SK-N-SH (cell line): Measurements from ENCODE around the gene NLK. TPM values are rescaled to one million over a fixed set of nuclear protein-coding genes. Genes with fewer than 3 reads are reported as not detected.

Experiments used
- CTCF ChIA-PET: fragments of 300-600, 350-600 bp; formaldehyde crosslinking; extraction: SDS; loops from one replicate; lab custom pipeline; 2021; lab: Yijun Ruan, JAX
- POLR2A ChIA-PET: fragments of 350-600 bp; sonication (Branson Sonifier 250); formaldehyde crosslinking; extraction: SDS; loops from one replicate; lab custom pipeline; 2020; ENCODE audit warnings: antibody characterized with exemption, inconsistent platforms; lab: Yijun Ruan, JAX
- DNase-seq: peaks from one replicate; pipeline ENCODE4 v3.0.0; 2012
- H2AFZ ChIP-seq: fragments of 200-600 bp; sonication (generic); 2 replicates; pipeline ENCODE4 v1.8.1; 2016; ENCODE audit warnings: antibody characterized with exemption, mild to moderate bottlenecking, low read depth
- H3F3A ChIP-seq: fragments of 200-600 bp; sonication (generic); replicated peaks from 2 replicates; pipeline ENCODE3; 2016; ENCODE audit warnings: antibody characterized with exemption, mild to moderate bottlenecking; ENCODE audit not compliant: insufficient read depth
- H3K27ac ChIP-seq, 2 experiments: fragments of 200-500 bp in 1 of 2; fragments of 200-600 bp in 1 of 2; sonication (Bioruptor generic) in 1 of 2; sonication (generic), shearing (Covaris generic) in 1 of 2; 2 replicates each; pipeline versions ENCODE4 v1.5.1 to v1.6.1; 2014 to 2016; ENCODE audit warnings: low read depth in 2 of 2, inconsistent platforms in 1 of 2, low read length in 1 of 2, mild to moderate bottlenecking in 1 of 2, mixed read lengths in 1 of 2
- H3K27me3 ChIP-seq: fragments of 200-600 bp; sonication (generic), shearing (Covaris generic); 2 replicates; pipeline ENCODE4 v1.6.1; 2016; ENCODE audit warnings: mixed run types; ENCODE audit not compliant: insufficient read depth
- H3K36me3 ChIP-seq, 2 experiments: fragments of 200-500 bp in 1 of 2; fragments of 200-600 bp in 1 of 2; sonication (Bioruptor generic) in 1 of 2; sonication (generic) in 1 of 2; replicated peaks in 1 of 2; 2 replicates each; pipeline versions ENCODE3 to v1.5.1; 2014 to 2016; ENCODE audit warnings: low read length in 1 of 2, mild to moderate bottlenecking in 1 of 2; ENCODE audit not compliant: insufficient read depth in 2 of 2, control insufficient read depth in 1 of 2
- H3K4me1 ChIP-seq, 2 experiments: fragments of 200-500 bp in 1 of 2; fragments of 200-600 bp in 1 of 2; sonication (Bioruptor generic) in 1 of 2; sonication (generic), shearing (Covaris generic) in 1 of 2; 2 replicates each; pipeline versions ENCODE4 v1.5.1 to v1.6.1; 2014 to 2016; ENCODE audit warnings: low read depth in 1 of 2, low read length in 1 of 2, mixed run types in 1 of 2; ENCODE audit not compliant: insufficient read depth in 2 of 2, control insufficient read depth in 1 of 2
- H3K4me2 ChIP-seq: fragments of 200-600 bp; sonication (generic), shearing (Covaris generic); 2 replicates; pipeline ENCODE4 v1.6.1; 2017; ENCODE audit warnings: mixed run types
- H3K4me3 ChIP-seq, 2 experiments: fragments of 200-500 bp in 1 of 2; fragments of 200-600 bp in 1 of 2; sonication (Bioruptor generic) in 1 of 2; sonication (generic), shearing (Covaris generic) in 1 of 2; 2 replicates each; pipeline versions ENCODE4 v1.5.1 to v1.8.1; 2014 to 2016; ENCODE audit warnings: low read depth in 2 of 2, inconsistent platforms in 1 of 2, low read length in 1 of 2, mild to moderate bottlenecking in 1 of 2, mixed read lengths in 1 of 2, moderate library complexity in 1 of 2
- H3K79me2 ChIP-seq: fragments of 200-600 bp; sonication (generic); 2 replicates; pipeline ENCODE4 v1.8.1; 2017; ENCODE audit warnings: mild to moderate bottlenecking; ENCODE audit not compliant: insufficient read depth
- H3K9ac ChIP-seq: fragments of 200-600 bp; sonication (generic); 2 replicates; pipeline ENCODE4 v1.6.1; 2017; ENCODE audit warnings: mixed run types
- H3K9me2 ChIP-seq: fragments of 200-600 bp; sonication (generic); 2 replicates; pipeline ENCODE4 v1.6.1; 2017; ENCODE audit warnings: mixed run types
- H3K9me3 ChIP-seq: fragments of 200-600 bp; sonication (generic); 2 replicates; pipeline ENCODE4 v1.6.1; 2017; ENCODE audit warnings: mixed run types, mild to moderate bottlenecking, moderate library complexity
- H4K20me1 ChIP-seq: fragments of 200-600 bp; sonication (generic); 2 replicates; pipeline ENCODE4 v1.6.1; 2017; ENCODE audit warnings: mild to moderate bottlenecking, mixed run types; ENCODE audit not compliant: insufficient read depth
- CTCF ChIP-seq: fragments of 200-600 bp; sonication (generic); IDR thresholded peaks from 2 replicates; pipeline ENCODE4 v1.6.1; 2017; ENCODE audit warnings: antibody characterized with exemption, mild to moderate bottlenecking, moderate library complexity
- EP300 ChIP-seq, 2 experiments: IDR thresholded peaks; 2 replicates each; pipeline versions ENCODE4 v1.4.0 to v1.6.1; 2012; ENCODE audit warnings: borderline replicate concordance in 1 of 2, low read depth in 1 of 2, low read length in 1 of 2
- IRF3 ChIP-seq: fragments of 150-350 bp; IDR thresholded peaks from 2 replicates; pipeline ENCODE4 v1.6.1; 2016; ENCODE audit warnings: mild to moderate bottlenecking, low read depth, low read length
- MEF2A ChIP-seq: IDR thresholded peaks from 2 replicates; pipeline ENCODE4 v1.4.0; 2012; ENCODE audit warnings: low read depth, borderline replicate concordance
- NRF1 ChIP-seq: IDR thresholded peaks from 2 replicates; pipeline ENCODE4 v1.6.1; 2012; ENCODE audit warnings: low read depth, mild to moderate bottlenecking, low read length
- POLR2AphosphoS5 ChIP-seq: IDR thresholded peaks from 2 replicates; pipeline ENCODE4 v1.6.1; 2012; ENCODE audit warnings: low read depth, low read length
- RAD21 ChIP-seq: IDR thresholded peaks from 2 replicates; pipeline ENCODE4 v1.6.1; 2012; ENCODE audit warnings: mild to moderate bottlenecking, low read length
- RCOR1 ChIP-seq: fragments of 150-350 bp; IDR thresholded peaks from 2 replicates; pipeline ENCODE4 v1.6.1; 2017; ENCODE audit warnings: antibody characterized with exemption, low read length
- RFX5 ChIP-seq: IDR thresholded peaks from 2 replicates; pipeline ENCODE4 v1.6.1; 2012; ENCODE audit warnings: mild to moderate bottlenecking, improper control_type of control experiment, low read length
- RXRA ChIP-seq: IDR thresholded peaks from 2 replicates; pipeline ENCODE4 v1.4.0; 2012; ENCODE audit warnings: low read depth, mild to moderate bottlenecking, borderline replicate concordance
- SIN3A ChIP-seq: IDR thresholded peaks from 2 replicates; pipeline ENCODE4 v1.6.1; 2012; ENCODE audit warnings: low read depth, mild to moderate bottlenecking, low read length, moderate library complexity, borderline replicate concordance
- SMC3 ChIP-seq: IDR thresholded peaks from 2 replicates; pipeline ENCODE4 v1.6.1; 2012; ENCODE audit warnings: low read depth, low read length, improper control_type of control experiment
- TCF12 ChIP-seq: IDR thresholded peaks from 2 replicates; pipeline ENCODE4 v1.4.0; 2012
- TEAD4 ChIP-seq: IDR thresholded peaks from 2 replicates; pipeline ENCODE4 v1.4.0; 2012; ENCODE audit warnings: mild to moderate bottlenecking, borderline replicate concordance; ENCODE audit not compliant: insufficient read depth
- USF1 ChIP-seq: IDR thresholded peaks from 2 replicates; pipeline ENCODE4 v1.4.0; 2012; ENCODE audit warnings: low read depth, borderline replicate concordance
- WGBS: methylation state at CpG from one replicate; pipeline ENCODE4 v1.1.6; 2017; ENCODE audit warnings: low lambda C conversion rate; 5-methylcytosine and 5-hydroxymethylcytosine counted together
- polyA plus RNA-seq, 3 experiments: library from polyadenylated mRNA; depleted of rRNA; stranded (reverse); fragments of >200 nt; gene quantifications; 2 replicates each; pipeline ENCODE4 v1.2.3, GENCODE V29; 2012

The NLK gene
- polyA plus RNA-seq, 1 of the 3 experiments (the other 2 are of a cell fraction), result 12.3 TPM

- no peaks in the 10 kb centered on the region for H3K27me3 ChIP-seq
- H2AFZ ChIP-seq, result no peak overlapping the region
- POLR2A ChIA-PET, result interaction anchor here (0.6 kb wide), 1 partner anchor 157 kb away, joined by 3 read pairs; no protein-coding TSS in a partner anchor
- H3K4me3 ChIP-seq, result no peak overlapping the region
- no peaks in the 10 kb centered on the region for H3K79me2 ChIP-seq
- H3K9me3 ChIP-seq, result no peaks in the 10 kb centered on the region
- 6% methylated on average over 1 of the region's 1 CpG for WGBS
- no peaks in the 10 kb centered on the region for H4K20me1 ChIP-seq
- DNase-seq, result no peak
- H3K4me2 ChIP-seq, result no peak overlapping the region
- CTCF ChIA-PET, result no interaction called here
- H3K4me1 ChIP-seq, result no peaks in the 10 kb centered on the region
- TF ChIP-seq USF1, result peak; percentile 16; the same call in 1 of the 2 replicates
- no peak for TF ChIP-seq RXRA
- no peak overlapping the region for H3K9ac ChIP-seq
- no peak overlapping the region for H3K27ac ChIP-seq
- H3K9me2 ChIP-seq, result no peaks in the 10 kb centered on the region
- no peaks in the 10 kb centered on the region for H3K36me3 ChIP-seq
- H3F3A ChIP-seq, result no peaks in the 10 kb centered on the region
Observed at GRCh38 chr17:28216528-28216927, 174.1 kb downstream of the NLK start.

DNA sequence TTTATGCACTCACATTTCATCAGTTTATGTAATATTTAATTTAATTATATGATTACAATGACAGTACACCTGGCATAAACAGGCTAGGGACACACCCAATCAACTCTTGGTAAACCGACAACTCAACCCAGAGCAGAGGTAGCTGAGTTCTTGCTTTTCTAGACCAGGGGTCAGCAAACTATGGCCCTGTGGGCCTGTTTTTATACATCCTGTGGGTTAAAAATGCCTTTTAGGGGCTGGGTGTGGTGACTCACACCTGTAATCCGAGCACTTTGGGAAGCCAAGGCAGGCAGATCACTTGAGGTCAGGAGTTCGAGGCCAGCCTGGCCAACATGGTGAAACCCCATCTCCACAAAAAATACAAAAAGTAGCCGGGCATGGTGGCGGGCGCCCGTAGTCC lies 177.3 kb downstream of the NLK start:
- H3F3A ChIP-seq, result no peaks in the 10 kb centered on the region
- H3K9ac ChIP-seq, result no peak overlapping the region
- H4K20me1 ChIP-seq, result no peaks in the 10 kb centered on the region
- no peaks in the 10 kb centered on the region for H3K9me3 ChIP-seq
- no peaks in the 10 kb centered on the region for H3K36me3 ChIP-seq
- no peak overlapping the region for H3K4me3 ChIP-seq
- POLR2A ChIA-PET, result no interaction called here
- CTCF ChIA-PET, result interaction anchor here (0.6 to 1.2 kb wide), 2 partner anchors 13 to 86 kb away, joined by 3 read pairs; no protein-coding TSS in a partner anchor
- H3K4me1 ChIP-seq, result no peaks in the 10 kb centered on the region
- no peak overlapping the region for H3K27ac ChIP-seq
- no peak overlapping the region for H2AFZ ChIP-seq
- no peak overlapping the region for H3K4me2 ChIP-seq
- TF ChIP-seq EP300 (IDR thresholded peaks at IDR 0.05; ENCODE audit: borderline replicate concordance in 1 of 2, low read depth in 1 of 2, low read length in 1 of 2) (no peak), POLR2AphosphoS5 (no peak), RXRA (no peak), TCF12 (no peak), MEF2A (no peak), NRF1 (no peak), SIN3A (no peak), IRF3 (no peak), CTCF (no peak), RCOR1 (no peak), RAD21 (no peak), TEAD4 (no peak), RFX5 (no peak), SMC3 (no peak)
- TF ChIP-seq, all 33 proteins: peak for 0
- WGBS, result 83% methylated on average over 7 of the region's 7 CpGs
- Histone ChIP-seq H3K27me3 (no peaks in the 10 kb centered on the region), H3K9me2 (no peaks in the 10 kb centered on the region), H3K79me2 (no peaks in the 10 kb centered on the region)
- no peak for DNase-seq
